Mesendoderm (in vitro differentiated cells): ENCODE results near the gene EOMES.

Source experiments
- DNase-seq: peaks from one replicate; pipeline ENCODE4 v3.0.0; 2013
- H2AK5ac ChIP-seq: 2 replicates; pipeline ENCODE4 v1.6.1; 2013; ENCODE audit warnings: low read length, inconsistent platforms
- H2BK120ac ChIP-seq: 2 replicates; pipeline ENCODE4 v1.6.1; 2013; ENCODE audit warnings: low read depth, mild to moderate bottlenecking, low read length, moderate library complexity, mixed read lengths
- H2BK15ac ChIP-seq: replicated peaks from 2 replicates; pipeline ENCODE4 v1.6.1; 2013; ENCODE audit warnings: low read depth, mild to moderate bottlenecking, moderate library complexity
- H2BK5ac ChIP-seq: 2 replicates; pipeline ENCODE4 v1.6.1; 2013; ENCODE audit warnings: low read length, inconsistent platforms
- H3K18ac ChIP-seq: 2 replicates; pipeline ENCODE4 v1.6.1; 2013; ENCODE audit warnings: mild to moderate bottlenecking, low read length, mixed read lengths
- H3K23ac ChIP-seq: one replicate; pipeline ENCODE4 v1.6.1; 2013; ENCODE audit warnings: low read length
- H3K27ac ChIP-seq: 2 replicates; pipeline ENCODE4 v1.5.1; 2013; ENCODE audit warnings: low read depth, mild to moderate bottlenecking, inconsistent platforms, low read length, moderate library complexity
- H3K27me3 ChIP-seq: 2 replicates; pipeline ENCODE4 v1.6.1; 2013; ENCODE audit warnings: low read length, control low read depth, mild to moderate bottlenecking, inconsistent platforms; ENCODE audit not compliant: insufficient read depth, poor library complexity
- H3K36me3 ChIP-seq: 2 replicates; pipeline ENCODE4 v1.6.1; 2013; ENCODE audit warnings: low read length, inconsistent platforms; ENCODE audit not compliant: control insufficient read depth, insufficient read depth
- H3K4ac ChIP-seq: one replicate; pipeline ENCODE4 v1.6.1; 2013; ENCODE audit warnings: low read depth, mild to moderate bottlenecking, low read length, moderate library complexity
- H3K4me1 ChIP-seq: 2 replicates; pipeline ENCODE4 v1.6.1; 2013; ENCODE audit warnings: low read depth, low read length, inconsistent platforms; ENCODE audit not compliant: control insufficient read depth
- H3K4me2 ChIP-seq: 2 replicates; pipeline ENCODE4 v1.6.1; 2013; ENCODE audit warnings: low read length
- H3K4me3 ChIP-seq: 2 replicates; pipeline ENCODE4 v1.5.1; 2013; ENCODE audit warnings: mild to moderate bottlenecking, low read length
- H3K56ac ChIP-seq: one replicate; pipeline ENCODE4 v1.6.1; 2013; ENCODE audit warnings: low read length
- H3K79me1 ChIP-seq: 2 replicates; pipeline ENCODE4 v1.6.1; 2013; ENCODE audit warnings: low read length, inconsistent platforms
- H3K79me2 ChIP-seq: 2 replicates; pipeline ENCODE4 v1.6.1; 2013; ENCODE audit warnings: mild to moderate bottlenecking, low read length; ENCODE audit not compliant: control insufficient read depth, insufficient read depth
- H3K9ac ChIP-seq: 2 replicates; pipeline ENCODE4 v1.6.1; 2013; ENCODE audit warnings: low read length, inconsistent platforms
- H4K5ac ChIP-seq: one replicate; pipeline ENCODE4 v1.6.1; 2013; ENCODE audit warnings: low read length
- H4K8ac ChIP-seq: one replicate; pipeline ENCODE4 v1.6.1; 2013; ENCODE audit warnings: low read depth, mild to moderate bottlenecking, control low read depth, low read length, moderate library complexity
- WGBS: extraction: QIAGEN DNeasy Blood & Tissue Kit; methylation state at CpG from one replicate; pipeline ENCODE4 v1.1.7; 2013; ENCODE audit warnings: low lambda C conversion rate, missing lambda C conversion rate; ENCODE audit not compliant: insufficient coverage; ENCODE audit errors: extremely low coverage; 5-methylcytosine and 5-hydroxymethylcytosine counted together

EOMES gene

GRCh38 chr3:27729748-27730611, 7.9 kb upstream of the EOMES start:
- Histone ChIP-seq H3K23ac (no peak overlapping the region), H3K4me1 (peaks cover 14% of the 10 kb centered on the region), H4K8ac (peak overlapping the region; percentile 70), H3K79me2 (no peaks in the 10 kb centered on the region), H3K56ac (peak overlapping the region; percentile 84), H2BK5ac (peak overlapping the region; percentile 2), H3K9ac (peak overlapping the region; percentile 57), H3K4me2 (peak overlapping the region; percentile 75), H3K36me3 (no peaks in the 10 kb centered on the region), H3K27ac (peak overlapping the region; percentile 24), H3K4me3 (no peak overlapping the region), H3K27me3 (no peaks in the 10 kb centered on the region), H2BK120ac (peak overlapping the region; percentile 74), H3K18ac (peak overlapping the region; percentile 72), H3K4ac (peak overlapping the region; percentile 63), H2AK5ac (no peak overlapping the region), H4K5ac (no peak overlapping the region), H2BK15ac (no peak overlapping the region), H3K79me1 (no peaks in the 10 kb centered on the region)
- DNase-seq: peak; percentile 78
- WGBS: no CpG with 5 or more reads among the region's 41 CpGs

GRCh38 chr3:27729325-27729724, 7.2 kb upstream of the EOMES start:
- H4K5ac ChIP-seq: no peak overlapping the region
- DNase-seq: peak; percentile 60
- peak overlapping the region; percentile 75 for H3K4me2 ChIP-seq
- H3K56ac ChIP-seq: peak overlapping the region; percentile 84
- no peak overlapping the region for H3K4me3 ChIP-seq
- no peak overlapping the region for H2AK5ac ChIP-seq
- H2BK15ac ChIP-seq: peak overlapping the region; percentile 4
- peaks cover 14% of the 10 kb centered on the region for H3K4me1 ChIP-seq
- no peak overlapping the region for H2BK5ac ChIP-seq
- peak overlapping the region; percentile 72 for H3K18ac ChIP-seq
- H3K23ac ChIP-seq: no peak overlapping the region
- H3K79me1 ChIP-seq: no peaks in the 10 kb centered on the region
- no peaks in the 10 kb centered on the region for H3K79me2 ChIP-seq
- H3K9ac ChIP-seq: peak overlapping the region; percentile 57
- H3K4ac ChIP-seq: peak overlapping the region; percentile 63
- H3K36me3 ChIP-seq: no peaks in the 10 kb centered on the region
- WGBS: no CpG with 5 or more reads among the region's 12 CpGs
- H2BK120ac ChIP-seq: peak overlapping the region; percentile 94
- peak overlapping the region; percentile 79 for H3K27ac ChIP-seq
- no peak overlapping the region for H4K8ac ChIP-seq
- H3K27me3 ChIP-seq: no peaks in the 10 kb centered on the region

GRCh38 chr3:27728195-27729087, 6.3 kb upstream of the EOMES start:
- no peak overlapping the region for H3K4me3 ChIP-seq
- no peak overlapping the region for H4K5ac ChIP-seq
- no peaks in the 10 kb centered on the region for H3K79me2 ChIP-seq
- no CpG with 5 or more reads among the region's 35 CpGs for whole genome bisulfite sequencing
- DNase-seq: peak; percentile 95
- H4K8ac ChIP-seq: peak overlapping the region; percentile 67
- H3K36me3 ChIP-seq: no peaks in the 10 kb centered on the region
- H2BK5ac ChIP-seq: peak overlapping the region; percentile 52
- H3K56ac ChIP-seq: peak overlapping the region; percentile 69
- H3K4ac ChIP-seq: peak overlapping the region; percentile 81
- H3K27ac ChIP-seq: peak overlapping the region; percentile 79
- H2BK120ac ChIP-seq: peak overlapping the region; percentile 94
- H2AK5ac ChIP-seq: no peak overlapping the region
- no peaks in the 10 kb centered on the region for H3K27me3 ChIP-seq
- peak overlapping the region; percentile 96 for H3K18ac ChIP-seq
- peak overlapping the region; percentile 30 for H3K4me2 ChIP-seq
- peaks cover 14% of the 10 kb centered on the region for H3K4me1 ChIP-seq
- H3K9ac ChIP-seq: peak overlapping the region; percentile 16
- H3K79me1 ChIP-seq: no peaks in the 10 kb centered on the region
- peak overlapping the region; percentile 60 for H2BK15ac ChIP-seq
- H3K23ac ChIP-seq: no peak overlapping the region

- Histone ChIP-seq H3K56ac (peak overlapping the region; percentile 12), H2BK120ac (peak overlapping the region; percentile 19), H3K9ac (no peak overlapping the region), H3K27ac (no peak overlapping the region), H3K4me3 (no peak overlapping the region), H3K4me2 (no peak overlapping the region), H3K36me3 (no peaks in the 10 kb centered on the region), H3K27me3 (no peaks in the 10 kb centered on the region), H3K79me2 (peaks cover 12% of the 10 kb centered on the region), H3K4me1 (peaks cover 16% of the 10 kb centered on the region), H3K18ac (peak overlapping the region; percentile 82), H2AK5ac (no peak overlapping the region), H4K8ac (no peak overlapping the region), H2BK15ac (peak overlapping the region; percentile 64), H3K4ac (no peak overlapping the region), H3K79me1 (no peaks in the 10 kb centered on the region), H3K23ac (no peak overlapping the region), H4K5ac (no peak overlapping the region), H2BK5ac (no peak overlapping the region)
- no CpG with 5 or more reads among the region's 7 CpGs for WGBS
- no peak for DNase-seq
Measured at GRCh38 chr3:27726240-27726639, 4.1 kb upstream of the EOMES start.

- H3K56ac ChIP-seq: peak overlapping the region; percentile 91
- H3K4me2 ChIP-seq: peak overlapping the region; percentile 80
- no peak overlapping the region for H2AK5ac ChIP-seq
- no peaks in the 10 kb centered on the region for H3K27me3 ChIP-seq
- peak overlapping the region; percentile 97 for H3K18ac ChIP-seq
- no peak overlapping the region for H4K8ac ChIP-seq
- peak overlapping the region; percentile 67 for H3K9ac ChIP-seq
- no peaks in the 10 kb centered on the region for H3K36me3 ChIP-seq
- H3K27ac ChIP-seq: no peak overlapping the region
- no CpG with 5 or more reads among the region's 30 CpGs for WGBS
- H2BK5ac ChIP-seq: peak overlapping the region; percentile 56
- peak overlapping the region; percentile 11 for H3K4me3 ChIP-seq
- no peak overlapping the region for H2BK15ac ChIP-seq
- no peaks in the 10 kb centered on the region for H3K79me1 ChIP-seq
- peak overlapping the region; percentile 59 for H3K23ac ChIP-seq
- peak overlapping the region; percentile 73 for H3K4ac ChIP-seq
- no peak overlapping the region for H2BK120ac ChIP-seq
- H3K79me2 ChIP-seq: peaks cover 27% of the 10 kb centered on the region
- peak; percentile 50 for DNase-seq
- H4K5ac ChIP-seq: no peak overlapping the region
- peaks cover 14% of the 10 kb centered on the region for H3K4me1 ChIP-seq
Measured at GRCh38 chr3:27724459-27725197, 2.5 kb upstream of the EOMES start.
